ENCODE results near the gene CLIC2.
"Not testable (repeated sequence)": the region's sequence is repeated elsewhere in the genome, so short reads cannot be mapped to it uniquely, and the experiment has no call there.

CLIC2 gene

DNA sequence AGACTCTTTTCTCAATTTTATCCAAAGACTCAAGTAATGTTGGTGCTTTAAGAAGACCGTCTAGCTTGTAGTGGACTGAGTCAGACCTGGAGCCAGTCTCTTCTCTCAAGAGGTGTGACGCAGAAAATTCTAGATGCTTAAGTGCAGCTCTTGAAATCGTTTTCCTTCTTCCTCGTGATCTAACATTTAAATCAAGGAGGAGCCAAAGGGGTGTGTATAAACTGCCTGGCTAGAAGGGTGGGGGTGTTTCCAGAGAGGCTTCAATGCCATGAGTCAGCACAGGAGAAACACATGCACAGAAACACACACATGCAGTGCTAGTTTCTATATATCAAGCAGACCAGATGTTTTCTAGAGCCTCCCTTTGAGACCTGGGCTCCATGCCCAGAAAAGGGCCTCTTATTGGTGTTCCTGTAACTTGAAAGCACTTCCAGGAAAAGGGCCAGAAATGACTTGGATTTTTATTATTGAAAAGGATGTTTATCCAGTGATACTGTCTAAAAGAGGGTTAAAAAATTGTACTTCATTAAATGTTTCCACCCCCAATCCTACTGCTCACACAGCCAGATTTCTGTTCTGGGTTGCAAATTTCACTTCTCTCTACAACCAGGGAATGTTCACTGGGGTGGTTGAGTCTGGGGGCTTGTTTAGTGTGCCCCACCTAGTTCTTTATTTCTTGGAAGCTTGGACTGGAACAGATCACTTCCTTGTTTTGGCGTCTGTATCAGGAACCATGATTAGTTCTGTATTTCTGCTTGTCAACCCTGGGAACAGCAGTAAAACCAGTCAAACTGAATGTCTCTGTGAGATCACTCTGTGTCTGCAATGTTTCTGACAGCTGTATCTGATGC lies at the start of gene CLIC2:
Gene CLIC2 (minus strand): TSS at position 129 of the 851 bp plus-strand sequence. CDS start 187 bp downstream, outside the sequence.
- peak; percentile 92 to 96 for DNase-seq

GRCh38 chrX:155382529-155382967 lies 48.1 kb upstream of the CLIC2 start:
- not testable (repeated sequence) for DNase-seq

More for the DNA sequence above, at the start of gene CLIC2:
- TF ChIP-seq GATA1 (IDR thresholded peaks at IDR 0.05; ENCODE audit: low read depth, low read length) (no peak), POLR2A (IDR thresholded peaks at IDR 0.05; ENCODE audit: low read length) (peak; percentile 86)

DNA sequence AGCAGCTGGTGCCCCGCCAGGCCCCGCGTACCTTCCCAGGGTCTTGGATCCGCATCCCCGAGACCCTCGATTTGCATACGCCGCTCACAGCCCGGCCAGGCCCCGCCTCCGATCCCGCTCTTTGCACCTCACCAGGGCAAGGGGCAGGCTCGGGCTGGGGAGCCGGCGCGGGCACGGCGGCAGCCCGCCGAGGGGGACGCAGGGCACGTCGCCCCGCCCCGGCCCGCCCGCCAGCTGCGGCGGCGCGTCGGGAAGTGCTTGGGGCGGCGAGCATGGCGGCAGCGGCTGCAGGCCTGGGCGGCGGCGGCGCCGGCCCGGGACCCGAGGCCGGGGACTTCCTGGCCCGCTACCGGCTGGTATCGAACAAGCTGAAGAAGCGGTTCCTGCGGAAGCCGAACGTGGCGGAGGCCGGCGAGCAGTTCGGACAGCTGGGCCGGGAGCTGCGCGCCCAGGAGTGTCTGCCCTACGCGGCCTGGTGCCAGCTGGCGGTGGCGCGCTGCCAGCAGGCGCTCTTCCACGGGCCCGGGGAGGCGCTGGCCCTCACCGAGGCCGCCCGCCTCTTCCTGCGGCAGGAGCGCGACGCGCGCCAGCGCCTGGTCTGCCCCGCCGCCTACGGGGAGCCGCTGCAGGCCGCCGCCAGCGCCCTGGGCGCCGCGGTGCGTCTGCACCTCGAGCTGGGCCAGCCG lies 47.6 kb upstream of the CLIC2 start, which contains the start of gene F8A2:
Gene F8A2 (plus strand): TSS at position 253 of the 686 bp plus-strand sequence. CDS start 20 bp downstream, at position 273.
- not testable (repeated sequence) for DNase-seq

- not testable (repeated sequence) for DNase-seq
These were observed 45.4 kb upstream of the CLIC2 start for GRCh38 chrX:155379802-155380201.

GRCh38 chrX:155373777-155374458 lies 39.5 kb upstream of the CLIC2 start:
- not testable (repeated sequence) for DNase-seq

DNA sequence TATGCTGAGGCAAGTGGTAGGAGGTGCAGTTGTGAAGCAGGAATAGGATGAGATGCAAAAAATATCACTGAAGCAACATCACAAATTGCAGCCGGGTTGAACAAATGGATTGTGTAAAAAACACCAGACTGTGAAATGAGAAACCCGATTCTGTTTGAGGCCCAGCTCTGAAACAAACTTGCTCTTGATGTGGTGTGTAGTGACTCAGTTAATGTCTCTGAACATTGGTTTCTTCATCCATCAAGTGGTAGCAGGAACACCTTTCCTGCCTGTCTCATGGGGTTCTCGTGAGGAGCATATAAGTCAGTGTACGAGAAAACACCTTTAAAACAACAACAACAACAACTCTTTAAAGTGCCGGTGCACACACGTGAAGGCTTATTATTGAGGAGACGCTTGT lies 29.3 kb upstream of the CLIC2 start:
- not testable (repeated sequence) for DNase-seq

GRCh38 chrX:155349448-155349847 lies 15.0 kb upstream of the CLIC2 start:
- not testable (repeated sequence) for DNase-seq

DNA sequence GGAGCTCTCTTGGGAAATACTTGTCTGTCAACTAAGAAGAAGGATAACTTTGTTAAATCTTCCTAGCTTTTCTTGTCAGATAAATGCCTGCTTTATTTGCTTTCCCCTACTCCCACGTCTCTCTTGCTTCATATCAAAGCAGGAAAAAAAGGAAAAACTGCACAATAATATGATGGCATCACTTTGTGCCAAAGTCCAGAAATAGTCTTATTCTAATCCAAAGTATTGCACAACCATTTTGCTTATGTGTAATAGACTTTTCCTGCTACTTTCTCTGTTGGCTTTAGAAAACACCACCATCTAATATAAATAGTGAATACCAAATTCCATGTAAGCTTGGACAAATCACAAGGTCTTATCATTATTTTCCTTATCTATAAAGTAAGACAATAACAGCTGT lies 11.3 kb upstream of the CLIC2 start:
- DNase-seq, result not testable (repeated sequence)

DNA sequence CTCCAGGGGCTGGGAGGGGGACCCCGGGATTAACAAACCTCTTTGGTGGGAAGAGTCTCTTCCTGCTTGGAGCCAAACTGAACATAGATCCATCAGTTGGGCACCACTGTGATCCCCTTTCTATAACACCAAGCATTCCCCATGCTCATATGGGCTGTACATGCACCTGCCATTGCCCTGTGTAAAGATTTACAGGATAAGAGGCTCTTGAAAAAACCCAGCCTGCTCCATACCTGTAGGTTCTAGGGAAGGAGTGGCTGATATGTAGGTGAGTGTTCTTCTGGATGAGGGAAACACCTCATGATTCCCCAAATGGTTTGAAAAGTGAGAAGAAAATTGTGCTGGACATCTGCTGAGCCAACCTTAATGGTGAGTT lies 911 bp upstream of the CLIC2 start:
- DNase-seq, result not testable (repeated sequence)

DNA sequence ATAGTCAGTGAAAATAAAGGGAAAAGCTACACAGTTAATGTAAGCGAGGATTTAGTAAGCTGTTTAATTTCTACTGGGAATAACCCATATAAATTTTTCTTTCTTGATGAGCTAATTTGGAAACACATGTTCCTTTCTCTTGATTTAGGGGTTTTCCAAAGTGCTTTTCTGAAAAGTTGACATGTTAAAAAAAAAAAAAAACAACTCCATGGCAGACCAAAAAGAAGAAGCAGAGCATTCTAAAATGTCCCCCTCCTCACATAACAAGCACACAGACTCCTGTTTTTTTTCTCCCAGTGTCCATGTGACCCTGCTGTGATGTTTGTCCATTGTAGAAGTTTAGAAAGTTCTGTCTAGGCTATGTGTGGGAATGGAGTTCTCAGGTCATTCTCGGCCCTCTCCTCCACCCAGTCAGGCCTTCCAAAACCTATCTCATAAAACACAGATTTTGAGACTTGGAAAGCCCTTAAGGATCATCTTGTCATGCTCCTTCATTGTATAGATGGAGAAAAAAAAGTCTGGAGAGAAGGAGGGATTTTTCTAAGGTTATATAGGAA lies 792 bp downstream of the CLIC2 start:
- TF ChIP-seq GATA1 (IDR thresholded peaks at IDR 0.05; ENCODE audit: low read depth, low read length) (no peak), POLR2A (IDR thresholded peaks at IDR 0.05; ENCODE audit: low read length) (no peak)
- peak in 1 of 2 experiments; percentile 37 for DNase-seq

DNA sequence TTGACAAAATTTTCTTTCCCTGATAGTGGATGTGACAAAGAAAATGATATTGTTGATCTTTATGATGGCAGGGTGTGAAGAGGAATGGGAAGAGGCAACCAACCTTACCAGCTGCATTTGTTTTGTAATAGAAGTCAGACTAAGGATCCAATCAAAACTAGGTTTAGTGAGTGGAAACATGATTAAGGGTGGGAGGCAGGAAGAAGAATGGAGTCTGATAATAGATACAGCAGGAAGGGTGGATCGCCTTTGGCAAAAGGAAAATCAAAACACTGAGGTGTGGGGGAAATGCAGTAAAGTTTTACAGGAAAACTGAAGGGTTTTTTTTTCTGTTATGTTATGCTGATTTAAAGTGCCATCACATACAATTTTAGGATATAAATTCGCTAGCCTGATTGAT lies 3.4 kb downstream of the CLIC2 start:
- DNase-seq, result no peak
- no peak for TF ChIP-seq POLR2A (IDR thresholded peaks at IDR 0.05; ENCODE audit: low read length)
- TF ChIP-seq GATA1 (IDR thresholded peaks at IDR 0.05; ENCODE audit: low read depth, low read length), result no peak

GRCh38 chrX:155329293-155329692 lies 5.1 kb downstream of the CLIC2 start:
- no peak for TF ChIP-seq GATA1 (IDR thresholded peaks at IDR 0.05; ENCODE audit: low read depth, low read length)
- TF ChIP-seq POLR2A (IDR thresholded peaks at IDR 0.05; ENCODE audit: low read length), result no peak
- DNase-seq, result no peak

DNA sequence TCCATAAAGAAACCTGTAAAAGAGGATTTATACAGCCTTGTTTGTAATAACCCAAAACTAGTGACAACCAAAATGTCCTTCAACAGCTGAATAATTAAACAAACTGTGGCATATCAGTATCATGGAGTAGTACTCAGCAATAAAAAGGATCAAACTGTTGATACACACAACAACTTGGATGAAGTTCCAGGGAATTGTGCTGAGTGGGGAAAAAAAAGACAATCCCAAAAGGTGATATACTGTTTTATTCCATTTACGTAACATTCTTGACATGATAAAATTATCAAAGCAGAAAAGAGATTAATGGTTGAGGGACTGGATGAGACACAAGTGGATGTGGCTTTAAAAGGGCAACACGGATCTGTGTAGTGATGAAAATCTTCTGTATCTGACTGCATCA lies 7.8 kb downstream of the CLIC2 start:
- TF ChIP-seq POLR2A (IDR thresholded peaks at IDR 0.05; ENCODE audit: low read length), result no peak
- TF ChIP-seq GATA1 (IDR thresholded peaks at IDR 0.05; ENCODE audit: low read depth, low read length), result no peak
- no peak for DNase-seq

GRCh38 chrX:155314260-155314659 lies 20.2 kb downstream of the CLIC2 start:
- no peak for TF ChIP-seq POLR2A (IDR thresholded peaks at IDR 0.05; ENCODE audit: low read length)
- TF ChIP-seq GATA1 (IDR thresholded peaks at IDR 0.05; ENCODE audit: low read depth, low read length), result no peak
- DNase-seq, result peak in 1 of 2 experiments; percentile 12

DNA sequence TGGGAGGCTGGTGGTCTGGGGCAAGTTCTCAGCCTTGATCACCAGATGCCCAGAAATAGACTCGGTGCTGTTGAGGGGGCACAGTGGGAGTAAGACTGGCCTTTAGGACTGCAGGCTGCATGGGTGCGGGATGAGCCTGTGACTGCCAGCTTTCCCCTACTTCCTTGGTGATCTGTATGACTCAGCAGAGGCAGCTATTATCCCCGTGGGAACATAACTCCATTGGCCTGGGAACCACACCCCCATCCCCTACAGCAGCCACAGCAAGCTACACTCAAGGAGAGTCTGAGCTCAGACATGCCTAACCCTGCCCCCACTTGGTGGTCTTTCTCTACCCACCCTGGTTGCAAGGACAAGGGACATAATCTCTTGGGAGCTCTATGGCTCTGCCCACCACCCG lies 20.6 kb downstream of the CLIC2 start:
- no peak for DNase-seq
- TF ChIP-seq GATA1 (IDR thresholded peaks at IDR 0.05; ENCODE audit: low read depth, low read length), result no peak
- no peak for TF ChIP-seq POLR2A (IDR thresholded peaks at IDR 0.05; ENCODE audit: low read length)
